Ishikawa (cell line): ENCODE results near the gene MED12L.

ENCODE experiments used
- CEBPB ChIP-seq: IDR thresholded peaks from 2 replicates; pipeline ENCODE4 v1.6.1; 2012
- CREB1 ChIP-seq: IDR thresholded peaks from 2 replicates; pipeline ENCODE4 v1.6.1; 2012; ENCODE audit warnings: low read depth
- EP300 ChIP-seq: IDR thresholded peaks from 2 replicates; pipeline ENCODE4 v1.6.1; 2012; ENCODE audit warnings: borderline replicate concordance
- FOXM1 ChIP-seq: IDR thresholded peaks from 2 replicates; pipeline ENCODE4 v1.6.1; 2012; ENCODE audit warnings: low read depth, borderline replicate concordance
- NFIC ChIP-seq: IDR thresholded peaks from 2 replicates; pipeline ENCODE4 v1.6.1; 2012
- RAD21 ChIP-seq: IDR thresholded peaks from 2 replicates; pipeline ENCODE4 v1.6.1; 2012; ENCODE audit warnings: low read depth
- REST ChIP-seq: IDR thresholded peaks from 2 replicates; pipeline ENCODE4 v1.6.1; 2012; ENCODE audit warnings: low read depth, mild to moderate bottlenecking
- TAF1 ChIP-seq: IDR thresholded peaks from 2 replicates; pipeline ENCODE4 v1.6.1; 2012; ENCODE audit warnings: low read depth, mild to moderate bottlenecking
- TCF12 ChIP-seq: IDR thresholded peaks from 2 replicates; pipeline ENCODE4 v1.6.1; 2012; ENCODE audit warnings: low read depth
- TEAD4 ChIP-seq: IDR thresholded peaks from 2 replicates; pipeline ENCODE4 v1.6.1; 2012
- YY1 ChIP-seq: IDR thresholded peaks from 2 replicates; pipeline ENCODE4 v1.6.1; 2012; ENCODE audit warnings: low read depth
- TF ChIP-seq, protein P1 (sequence below): IDR thresholded peaks from 2 replicates; pipeline ENCODE4 v1.6.1; 2012
- TF ChIP-seq, protein P2 (sequence below): IDR thresholded peaks from 2 replicates; pipeline ENCODE4 v1.6.1; 2012

- no peak for TF ChIP-seq CEBPB
- no peak for TF ChIP-seq REST
- TF ChIP-seq CREB1: no peak
- TF ChIP-seq TEAD4: no peak
- TF ChIP-seq, protein P1, sequence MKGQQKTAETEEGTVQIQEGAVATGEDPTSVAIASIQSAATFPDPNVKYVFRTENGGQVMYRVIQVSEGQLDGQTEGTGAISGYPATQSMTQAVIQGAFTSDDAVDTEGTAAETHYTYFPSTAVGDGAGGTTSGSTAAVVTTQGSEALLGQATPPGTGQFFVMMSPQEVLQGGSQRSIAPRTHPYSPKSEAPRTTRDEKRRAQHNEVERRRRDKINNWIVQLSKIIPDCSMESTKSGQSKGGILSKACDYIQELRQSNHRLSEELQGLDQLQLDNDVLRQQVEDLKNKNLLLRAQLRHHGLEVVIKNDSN: no peak
- no peak for TF ChIP-seq TAF1
- no peak for TF ChIP-seq YY1
- no peak for TF ChIP-seq EP300
- TF ChIP-seq, protein P2, sequence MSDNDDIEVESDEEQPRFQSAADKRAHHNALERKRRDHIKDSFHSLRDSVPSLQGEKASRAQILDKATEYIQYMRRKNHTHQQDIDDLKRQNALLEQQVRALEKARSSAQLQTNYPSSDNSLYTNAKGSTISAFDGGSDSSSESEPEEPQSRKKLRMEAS: no peak
- no peak for TF ChIP-seq NFIC
- no peak for TF ChIP-seq TCF12
- TF ChIP-seq RAD21: no peak
- no peak for TF ChIP-seq FOXM1
These were observed 307.8 kb downstream of the MED12L start for GRCh38 chr3:151393146-151393830.
